SK-N-SH (cell line): ENCODE results near the gene KIF12. TPM values are rescaled to one million over a fixed set of nuclear protein-coding genes. Genes with fewer than 3 reads are reported as not detected.

Experiments used
- CTCF ChIA-PET: fragments of 300-600, 350-600 bp; formaldehyde crosslinking; extraction: SDS; loops from one replicate; lab custom pipeline; 2021; lab: Yijun Ruan, JAX
- POLR2A ChIA-PET: fragments of 350-600 bp; sonication (Branson Sonifier 250); formaldehyde crosslinking; extraction: SDS; loops from one replicate; lab custom pipeline; 2020; ENCODE audit warnings: antibody characterized with exemption, inconsistent platforms; lab: Yijun Ruan, JAX
- DNase-seq: peaks from one replicate; pipeline ENCODE4 v3.0.0; 2012
- H2AFZ ChIP-seq: fragments of 200-600 bp; sonication (generic); 2 replicates; pipeline ENCODE4 v1.8.1; 2016; ENCODE audit warnings: antibody characterized with exemption, mild to moderate bottlenecking, low read depth
- H3F3A ChIP-seq: fragments of 200-600 bp; sonication (generic); replicated peaks from 2 replicates; pipeline ENCODE3; 2016; ENCODE audit warnings: antibody characterized with exemption, mild to moderate bottlenecking; ENCODE audit not compliant: insufficient read depth
- H3K27ac ChIP-seq, 2 experiments: fragments of 200-500 bp in 1 of 2; fragments of 200-600 bp in 1 of 2; sonication (Bioruptor generic) in 1 of 2; sonication (generic), shearing (Covaris generic) in 1 of 2; 2 replicates each; pipeline versions ENCODE4 v1.5.1 to v1.6.1; 2014 to 2016; ENCODE audit warnings: low read depth in 2 of 2, inconsistent platforms in 1 of 2, low read length in 1 of 2, mild to moderate bottlenecking in 1 of 2, mixed read lengths in 1 of 2
- H3K27me3 ChIP-seq: fragments of 200-600 bp; sonication (generic), shearing (Covaris generic); 2 replicates; pipeline ENCODE4 v1.6.1; 2016; ENCODE audit warnings: mixed run types; ENCODE audit not compliant: insufficient read depth
- H3K36me3 ChIP-seq, 2 experiments: fragments of 200-500 bp in 1 of 2; fragments of 200-600 bp in 1 of 2; sonication (Bioruptor generic) in 1 of 2; sonication (generic) in 1 of 2; replicated peaks in 1 of 2; 2 replicates each; pipeline versions ENCODE3 to v1.5.1; 2014 to 2016; ENCODE audit warnings: low read length in 1 of 2, mild to moderate bottlenecking in 1 of 2; ENCODE audit not compliant: insufficient read depth in 2 of 2, control insufficient read depth in 1 of 2
- H3K4me1 ChIP-seq, 2 experiments: fragments of 200-500 bp in 1 of 2; fragments of 200-600 bp in 1 of 2; sonication (Bioruptor generic) in 1 of 2; sonication (generic), shearing (Covaris generic) in 1 of 2; 2 replicates each; pipeline versions ENCODE4 v1.5.1 to v1.6.1; 2014 to 2016; ENCODE audit warnings: low read depth in 1 of 2, low read length in 1 of 2, mixed run types in 1 of 2; ENCODE audit not compliant: insufficient read depth in 2 of 2, control insufficient read depth in 1 of 2
- H3K4me2 ChIP-seq: fragments of 200-600 bp; sonication (generic), shearing (Covaris generic); 2 replicates; pipeline ENCODE4 v1.6.1; 2017; ENCODE audit warnings: mixed run types
- H3K4me3 ChIP-seq, 2 experiments: fragments of 200-500 bp in 1 of 2; fragments of 200-600 bp in 1 of 2; sonication (Bioruptor generic) in 1 of 2; sonication (generic), shearing (Covaris generic) in 1 of 2; 2 replicates each; pipeline versions ENCODE4 v1.5.1 to v1.8.1; 2014 to 2016; ENCODE audit warnings: low read depth in 2 of 2, inconsistent platforms in 1 of 2, low read length in 1 of 2, mild to moderate bottlenecking in 1 of 2, mixed read lengths in 1 of 2, moderate library complexity in 1 of 2
- H3K79me2 ChIP-seq: fragments of 200-600 bp; sonication (generic); 2 replicates; pipeline ENCODE4 v1.8.1; 2017; ENCODE audit warnings: mild to moderate bottlenecking; ENCODE audit not compliant: insufficient read depth
- H3K9ac ChIP-seq: fragments of 200-600 bp; sonication (generic); 2 replicates; pipeline ENCODE4 v1.6.1; 2017; ENCODE audit warnings: mixed run types
- H3K9me2 ChIP-seq: fragments of 200-600 bp; sonication (generic); 2 replicates; pipeline ENCODE4 v1.6.1; 2017; ENCODE audit warnings: mixed run types
- H3K9me3 ChIP-seq: fragments of 200-600 bp; sonication (generic); 2 replicates; pipeline ENCODE4 v1.6.1; 2017; ENCODE audit warnings: mixed run types, mild to moderate bottlenecking, moderate library complexity
- H4K20me1 ChIP-seq: fragments of 200-600 bp; sonication (generic); 2 replicates; pipeline ENCODE4 v1.6.1; 2017; ENCODE audit warnings: mild to moderate bottlenecking, mixed run types; ENCODE audit not compliant: insufficient read depth
- CTCF ChIP-seq: fragments of 200-600 bp; sonication (generic); IDR thresholded peaks from 2 replicates; pipeline ENCODE4 v1.6.1; 2017; ENCODE audit warnings: antibody characterized with exemption, mild to moderate bottlenecking, moderate library complexity
- ELF1 ChIP-seq: IDR thresholded peaks from 2 replicates; pipeline ENCODE4 v1.4.0; 2012
- EP300 ChIP-seq, 2 experiments: IDR thresholded peaks; 2 replicates each; pipeline versions ENCODE4 v1.4.0 to v1.6.1; 2012; ENCODE audit warnings: borderline replicate concordance in 1 of 2, low read depth in 1 of 2, low read length in 1 of 2
- FOXJ3 ChIP-seq: sonication (generic); formaldehyde crosslinking; IDR thresholded peaks from 2 replicates; pipeline ENCODE4 v1.5.1; 2020; ENCODE audit warnings: mild to moderate bottlenecking, missing genetic modification reagents
- FOXM1 ChIP-seq: IDR thresholded peaks from 2 replicates; pipeline ENCODE4 v1.4.0; 2012; ENCODE audit warnings: low read depth, mild to moderate bottlenecking
- GABPA ChIP-seq: IDR thresholded peaks from 2 replicates; pipeline ENCODE4 v1.4.0; 2012; ENCODE audit warnings: low read depth, mild to moderate bottlenecking
- JUND ChIP-seq: IDR thresholded peaks from 2 replicates; pipeline ENCODE4 v1.4.0; 2012
- MXI1 ChIP-seq: IDR thresholded peaks from 2 replicates; pipeline ENCODE4 v1.6.1; 2012; ENCODE audit warnings: mild to moderate bottlenecking, low read depth, low read length, improper control_type of control experiment
- NFIC ChIP-seq: IDR thresholded peaks from 2 replicates; pipeline ENCODE4 v1.4.0; 2012; ENCODE audit warnings: borderline replicate concordance
- NRF1 ChIP-seq: IDR thresholded peaks from 2 replicates; pipeline ENCODE4 v1.6.1; 2012; ENCODE audit warnings: low read depth, mild to moderate bottlenecking, low read length
- RAD21 ChIP-seq: IDR thresholded peaks from 2 replicates; pipeline ENCODE4 v1.6.1; 2012; ENCODE audit warnings: mild to moderate bottlenecking, low read length
- RXRA ChIP-seq: IDR thresholded peaks from 2 replicates; pipeline ENCODE4 v1.4.0; 2012; ENCODE audit warnings: low read depth, mild to moderate bottlenecking, borderline replicate concordance
- SIN3A ChIP-seq: IDR thresholded peaks from 2 replicates; pipeline ENCODE4 v1.6.1; 2012; ENCODE audit warnings: low read depth, mild to moderate bottlenecking, low read length, moderate library complexity, borderline replicate concordance
- TCF12 ChIP-seq: IDR thresholded peaks from 2 replicates; pipeline ENCODE4 v1.4.0; 2012
- USF2 ChIP-seq: fragments of 150-350 bp; IDR thresholded peaks from 2 replicates; pipeline ENCODE4 v1.6.1; 2017; ENCODE audit warnings: antibody characterized with exemption, low read length, low read depth, borderline replicate concordance
- ZBTB33 ChIP-seq: IDR thresholded peaks from 2 replicates; pipeline ENCODE4 v1.4.0; 2012; ENCODE audit warnings: low read depth, borderline replicate concordance
- WGBS: methylation state at CpG from one replicate; pipeline ENCODE4 v1.1.6; 2017; ENCODE audit warnings: low lambda C conversion rate; 5-methylcytosine and 5-hydroxymethylcytosine counted together
- polyA plus RNA-seq, 3 experiments: library from polyadenylated mRNA; depleted of rRNA; stranded (reverse); fragments of >200 nt; gene quantifications; 2 replicates each; pipeline ENCODE4 v1.2.3, GENCODE V29; 2012

KIF12 gene
- polyA plus RNA-seq, 1 of the 3 experiments (the other 2 are of a cell fraction) = 0.35 TPM

GRCh38 chr9:114056527-114056926 lies 42.6 kb downstream of the KIF12 start:
- POLR2A ChIA-PET = no interaction called here

GRCh38 chr9:114055894-114056293 lies 43.2 kb downstream of the KIF12 start:
- Histone ChIP-seq H3K9me2 (no peaks in the 10 kb centered on the region), H3K36me3 (peaks cover 5 to 15% of the 10 kb centered on the region in 2 experiments), H3K4me2 (no peak overlapping the region), H3K27me3 (no peaks in the 10 kb centered on the region), H3K4me3 (no peak overlapping the region), H3K9ac (no peak overlapping the region), H3K9me3 (no peaks in the 10 kb centered on the region), H3K79me2 (no peaks in the 10 kb centered on the region), H3K4me1 (no peaks in the 10 kb centered on the region; a peak in 1 of 4 replicates), H3K27ac (no peak overlapping the region), H4K20me1 (no peaks in the 10 kb centered on the region), H2AFZ (no peak overlapping the region), H3F3A (no peaks in the 10 kb centered on the region)
- DNase-seq = no peak
- CTCF ChIA-PET = no interaction called here
- no peak for TF ChIP-seq JUND
- no peak for TF ChIP-seq MXI1
- no peak for TF ChIP-seq RAD21
- TF ChIP-seq RXRA = no peak
- no peak for TF ChIP-seq FOXM1
- no peak for TF ChIP-seq USF2
- TF ChIP-seq EP300 (IDR thresholded peaks at IDR 0.05; ENCODE audit: borderline replicate concordance in 1 of 2, low read depth in 1 of 2, low read length in 1 of 2) = no peak
- no peak for TF ChIP-seq CTCF
- TF ChIP-seq NRF1 = no peak
- no peak for TF ChIP-seq FOXJ3 (CRISPR knock-in tag)
- no peak for TF ChIP-seq GABPA
- no peak for TF ChIP-seq ELF1
- TF ChIP-seq SIN3A = no peak
- POLR2A ChIA-PET = no interaction called here
- 94% methylated on average over 7 of the region's 7 CpGs for WGBS

More at GRCh38 chr9:114056527-114056926, 42.6 kb downstream of the KIF12 start:
- no peak for TF ChIP-seq FOXM1
- TF ChIP-seq TCF12 = no peak
- no peak for TF ChIP-seq NRF1
- no peak for TF ChIP-seq NFIC
- no peak for TF ChIP-seq ZBTB33
- TF ChIP-seq GABPA = no peak
- Histone ChIP-seq H2AFZ (no peak overlapping the region), H3K9ac (no peak overlapping the region), H4K20me1 (no peaks in the 10 kb centered on the region), H3K4me2 (no peak overlapping the region), H3K4me1 (no peaks in the 10 kb centered on the region; a peak in 1 of 4 replicates), H3K27ac (no peak overlapping the region), H3K79me2 (no peaks in the 10 kb centered on the region), H3F3A (no peaks in the 10 kb centered on the region), H3K4me3 (no peak overlapping the region), H3K9me3 (no peaks in the 10 kb centered on the region), H3K36me3 (peaks cover 0 to 11% of the 10 kb centered on the region in 2 experiments), H3K27me3 (no peaks in the 10 kb centered on the region), H3K9me2 (no peaks in the 10 kb centered on the region)
- no peak for DNase-seq
- CTCF ChIA-PET = interaction anchor here (0.5 kb wide), 1 partner anchor 179 kb away, joined by 3 read pairs; no protein-coding TSS in a partner anchor
- WGBS = 94% methylated on average over 2 of the region's 5 CpGs
